GM19395 (cell line): Measurements from ENCODE around the gene TMEM250.

Experiments
- ATAC-seq: cut with Tn5 transposase; IDR thresholded peaks from one replicate; pipeline ENCODE4 v1.9.1; 2021; ENCODE audit warnings: mild to moderate bottlenecking, moderate library complexity; ENCODE audit not compliant: unreplicated experiment

Gene TMEM250

GRCh38 chr9:136084063-136084944 lies 34.4 kb downstream of the TMEM250 start:
- ATAC-seq = no peak

GRCh38 chr9:136083558-136084062 lies 35.1 kb downstream of the TMEM250 start:
- no peak for ATAC-seq

- no peak for ATAC-seq
These were observed 35.9 kb downstream of the TMEM250 start for GRCh38 chr9:136082496-136083361.

GRCh38 chr9:136081826-136082495 lies 36.7 kb downstream of the TMEM250 start:
- ATAC-seq = no peak

- no peak for ATAC-seq
These were observed 37.4 kb downstream of the TMEM250 start for GRCh38 chr9:136081113-136081825.

- ATAC-seq = no peak
These were observed 38.0 kb downstream of the TMEM250 start for GRCh38 chr9:136080716-136081112.

GRCh38 chr9:136079916-136080246 lies 38.8 kb downstream of the TMEM250 start:
- no peak for ATAC-seq

- ATAC-seq = no peak
These were observed 39.3 kb downstream of the TMEM250 start for GRCh38 chr9:136079211-136079915.

GRCh38 chr9:136078498-136079011 lies 40.1 kb downstream of the TMEM250 start:
- ATAC-seq = no peak

GRCh38 chr9:136078024-136078423 lies 40.7 kb downstream of the TMEM250 start:
- ATAC-seq = no peak

- ATAC-seq = no peak
These were observed 41.2 kb downstream of the TMEM250 start for GRCh38 chr9:136077491-136077890.

- ATAC-seq = no peak
These were observed 42.6 kb downstream of the TMEM250 start for GRCh38 chr9:136075881-136076678.

GRCh38 chr9:136075134-136075841 lies 43.4 kb downstream of the TMEM250 start:
- no peak for ATAC-seq

- ATAC-seq = no peak
These were observed 44.0 kb downstream of the TMEM250 start for GRCh38 chr9:136074706-136075105.
